Anterior cingulate cortex (tissue), 58 donors: ENCODE data around the gene SMAGP.

Experiments
- DNase-seq, 58 donors: peaks; one replicate each; lab custom pipeline; 2025; lab: John Stamatoyannopoulos, UW

Gene SMAGP

DNA sequence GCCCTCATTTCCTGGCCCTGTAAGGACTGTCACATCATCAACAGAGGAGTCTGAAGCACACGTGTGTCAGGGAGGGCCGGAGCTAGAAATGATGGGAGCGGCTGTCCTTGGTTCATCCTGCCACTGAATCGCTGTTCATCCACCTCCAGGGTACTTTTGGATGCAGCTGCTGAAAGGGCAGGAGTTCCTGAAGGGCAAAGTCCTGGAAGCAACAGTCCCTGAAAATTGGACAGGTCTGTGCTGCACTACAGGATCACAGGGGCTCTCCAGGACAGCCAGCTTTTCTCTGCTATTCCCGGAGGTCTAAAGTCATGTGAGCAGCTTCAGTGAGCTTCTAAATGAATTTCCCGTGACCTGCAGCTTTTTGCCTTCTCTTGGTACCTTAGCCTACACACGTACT, 70.1 kb downstream of the SMAGP start:
- no peak for DNase-seq

DNA sequence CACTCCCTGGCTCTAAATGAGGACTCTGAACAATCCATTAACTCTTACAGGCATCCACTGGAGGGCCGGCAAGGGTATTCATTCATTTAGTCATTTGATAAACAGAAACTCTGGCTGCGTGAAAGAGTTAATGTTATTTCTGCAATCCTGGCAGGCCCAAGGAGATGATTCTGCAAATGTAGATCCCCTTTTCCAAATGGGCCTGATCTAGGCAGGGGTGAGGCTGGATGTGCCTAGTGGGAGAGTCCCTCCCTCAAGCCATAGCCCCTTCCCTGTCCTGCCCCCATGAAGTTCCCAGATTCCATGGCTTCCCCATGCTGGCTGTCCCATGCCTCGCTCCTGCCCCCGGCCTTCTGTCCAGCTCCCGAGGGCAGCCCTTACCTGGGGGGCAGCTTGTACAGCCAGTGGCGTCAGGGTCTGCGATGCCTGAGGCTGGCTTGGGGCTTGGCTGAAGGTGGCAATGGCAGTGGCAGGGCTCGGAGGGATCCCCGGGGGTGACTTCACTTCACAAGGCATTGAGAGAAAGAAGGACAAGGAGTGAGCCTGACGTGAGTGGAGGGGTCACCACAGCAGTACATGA, 70.8 kb downstream of the SMAGP start:
- no peak for DNase-seq

DNA sequence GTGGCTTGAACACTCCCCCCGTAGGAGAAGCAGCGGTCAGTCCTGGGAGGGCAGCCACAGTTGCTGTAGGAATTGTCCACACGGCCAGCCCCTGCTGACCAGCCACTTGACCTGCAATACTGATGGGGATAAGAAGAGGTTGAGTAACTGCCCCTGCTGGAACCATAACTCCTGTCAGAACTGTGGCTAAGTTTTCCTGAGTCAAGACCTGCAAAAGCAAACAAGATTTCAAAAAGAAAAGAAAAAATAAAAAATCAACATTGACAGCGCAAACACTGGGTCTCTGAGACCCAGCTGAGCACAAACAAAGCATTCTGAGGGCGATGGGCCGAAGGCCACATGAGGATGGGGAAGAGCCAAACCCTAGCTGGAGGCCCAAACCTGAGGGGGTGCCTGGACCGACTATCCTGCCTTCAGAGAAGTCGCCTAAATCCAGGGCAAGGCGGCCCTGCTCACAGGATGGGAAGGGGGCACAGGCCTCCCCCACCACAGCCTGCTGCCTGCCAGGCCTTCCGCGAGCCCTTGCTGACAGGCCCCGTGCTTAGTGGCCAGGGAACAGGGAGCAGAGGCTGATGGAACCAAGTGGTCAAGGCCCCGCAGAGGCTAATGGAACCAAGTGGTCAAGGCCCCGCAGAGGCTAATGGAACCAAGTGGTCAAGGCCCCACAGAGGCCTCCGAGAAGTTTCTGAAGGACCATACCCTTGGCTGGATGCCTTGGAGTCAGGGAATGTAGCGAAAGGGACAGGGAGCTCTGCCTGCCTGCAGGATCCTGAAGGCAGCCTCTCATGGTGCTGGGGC, 71.4 kb downstream of the SMAGP start:
- no peak for DNase-seq

DNA sequence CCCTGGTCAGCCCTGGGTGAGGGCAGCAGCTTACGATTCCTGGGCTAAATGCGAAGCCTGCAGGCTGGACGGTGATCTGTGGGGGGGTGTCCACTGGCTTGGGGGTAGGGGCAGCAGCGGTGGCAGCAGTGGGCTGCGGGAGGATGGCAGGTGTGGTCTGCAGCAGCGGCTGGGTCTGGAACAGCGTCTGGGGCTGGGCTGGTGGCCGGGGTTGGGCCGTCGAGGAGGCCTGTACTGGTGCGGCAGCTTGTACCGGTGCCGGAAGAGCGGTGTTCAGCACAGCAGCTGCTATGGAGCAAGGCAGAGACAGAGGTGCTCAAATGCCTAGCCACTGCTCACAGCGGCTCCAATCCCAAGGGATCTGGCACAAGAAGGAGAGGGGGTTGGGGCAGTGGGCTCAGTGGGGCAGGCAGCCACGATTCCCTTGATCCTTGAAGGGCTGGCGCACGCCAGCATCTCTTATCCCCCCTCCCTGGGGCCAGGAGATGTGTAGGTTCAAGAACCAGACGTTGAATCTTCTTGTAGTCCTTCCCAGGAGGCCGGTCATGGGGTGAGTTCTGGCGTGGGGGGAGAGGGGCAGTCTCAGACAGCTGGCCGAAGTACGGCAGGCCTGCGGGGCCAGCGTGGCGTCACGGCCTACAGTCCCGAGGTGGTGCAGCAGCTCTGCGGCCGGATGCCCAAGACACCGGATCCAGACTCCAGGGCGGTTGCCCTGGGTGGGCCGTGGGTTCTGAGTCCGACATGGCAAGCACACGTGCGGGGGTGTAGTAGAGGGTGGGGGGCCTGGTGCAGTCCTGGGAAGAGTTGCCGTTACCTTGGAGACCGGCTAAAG, 72.3 kb downstream of the SMAGP start:
- DNase-seq = no peak

DNA sequence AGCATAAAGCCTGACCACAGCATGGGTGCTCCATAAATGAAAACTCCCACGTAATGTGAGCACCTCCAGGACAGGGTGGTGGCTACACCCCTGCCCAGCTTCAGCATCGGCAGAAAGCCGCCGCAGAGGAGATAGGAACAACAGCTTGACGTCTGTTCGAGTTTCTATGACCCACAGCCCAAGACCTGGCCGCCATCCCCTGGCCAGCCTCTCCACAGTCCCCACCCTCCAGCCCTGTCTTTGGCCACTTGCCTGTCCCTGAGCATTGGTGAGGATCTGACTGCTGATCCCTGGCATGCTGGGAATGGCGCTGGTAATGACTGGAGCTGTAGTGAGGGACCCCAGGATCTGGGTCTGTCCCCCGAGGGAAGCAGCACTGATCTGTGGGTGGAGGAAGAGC, 73.7 kb downstream of the SMAGP start:
- DNase-seq = no peak

DNA sequence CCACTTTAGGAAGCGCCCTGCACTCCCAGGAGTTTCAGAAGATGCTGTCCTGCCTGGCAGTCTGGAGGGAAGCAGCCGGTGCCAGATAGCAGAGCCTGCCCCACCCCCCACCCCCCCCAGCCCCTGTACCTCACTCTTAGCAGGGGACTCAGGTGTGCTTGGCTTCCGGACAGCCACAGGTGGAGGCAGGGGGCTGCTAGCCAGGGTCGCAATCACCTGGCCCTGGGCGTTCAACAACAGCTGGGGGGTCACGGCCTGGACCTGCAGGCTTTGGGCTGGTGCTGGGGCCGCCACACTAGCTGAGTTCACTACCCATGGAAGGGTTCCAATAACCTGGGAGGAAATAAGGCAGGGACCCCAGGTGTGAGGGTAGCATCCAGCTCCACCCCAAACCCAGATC, 74.4 kb downstream of the SMAGP start:
- DNase-seq = no peak
